Rectal smooth muscle tissue (tissue), 1 donor: ENCODE results near the gene MKRN2.
"Not testable (repeated sequence)": the region's sequence is repeated elsewhere in the genome, so short reads cannot be mapped to it uniquely, and the experiment has no call there.

Experiments
- H3K27ac ChIP-seq: one replicate; pipeline ENCODE4 v1.7.0; 2013; ENCODE audit warnings: low read depth, low read length, inconsistent platforms
- H3K27me3 ChIP-seq: one replicate; pipeline ENCODE4 v1.7.0; 2013; ENCODE audit warnings: low read length; ENCODE audit not compliant: control insufficient read depth, insufficient read depth
- H3K36me3 ChIP-seq: one replicate; pipeline ENCODE4 v1.7.0; 2013; ENCODE audit warnings: low read length; ENCODE audit not compliant: control insufficient read depth, insufficient read depth
- H3K4me1 ChIP-seq: one replicate; pipeline ENCODE4 v1.7.0; 2013; ENCODE audit warnings: low read length; ENCODE audit not compliant: control insufficient read depth, insufficient read depth
- H3K4me3 ChIP-seq: one replicate; pipeline ENCODE4 v1.7.0; 2013; ENCODE audit warnings: low read length
- H3K9ac ChIP-seq: one replicate; pipeline ENCODE4 v1.7.0; 2013; ENCODE audit warnings: low read length

The MKRN2 gene

GRCh38 chr3:12624964-12625363 is 68.1 kb downstream of the MKRN2 start:
- H3K4me1 ChIP-seq, H3K4me3 ChIP-seq, H3K27ac ChIP-seq, H3K27me3 ChIP-seq, H3K36me3 ChIP-seq, H3K9ac ChIP-seq: not testable (repeated sequence)

GRCh38 chr3:12627370-12627769 is 70.5 kb downstream of the MKRN2 start:
- Histone ChIP-seq H3K27me3 (no peaks in the 10 kb centered on the region), H3K4me3 (no peak overlapping the region), H3K27ac (no peak overlapping the region), H3K36me3 (no peaks in the 10 kb centered on the region), H3K4me1 (peaks cover 2% of the 10 kb centered on the region), H3K9ac (no peak overlapping the region)

GRCh38 chr3:12628813-12629212 is 71.9 kb downstream of the MKRN2 start:
- Histone ChIP-seq H3K36me3 (no peaks in the 10 kb centered on the region), H3K4me1 (peaks cover 2% of the 10 kb centered on the region), H3K9ac (no peak overlapping the region), H3K4me3 (no peak overlapping the region), H3K27ac (no peak overlapping the region), H3K27me3 (no peaks in the 10 kb centered on the region)

- peaks cover 2% of the 10 kb centered on the region for H3K4me1 ChIP-seq
- no peaks in the 10 kb centered on the region for H3K36me3 ChIP-seq
- H3K9ac ChIP-seq: no peak overlapping the region
- H3K4me3 ChIP-seq: no peak overlapping the region
- H3K27me3 ChIP-seq: no peaks in the 10 kb centered on the region
- no peak overlapping the region for H3K27ac ChIP-seq
These were observed 72.7 kb downstream of the MKRN2 start for GRCh38 chr3:12629560-12629959.

- Histone ChIP-seq H3K4me3 (no peak overlapping the region), H3K36me3 (no peaks in the 10 kb centered on the region), H3K27me3 (no peaks in the 10 kb centered on the region), H3K4me1 (peaks cover 2% of the 10 kb centered on the region), H3K9ac (no peak overlapping the region), H3K27ac (no peak overlapping the region)
These were observed 73.4 kb downstream of the MKRN2 start for GRCh38 chr3:12630292-12630691.

GRCh38 chr3:12630843-12631242 is 74.0 kb downstream of the MKRN2 start:
- not testable (repeated sequence) for H3K9ac ChIP-seq, H3K36me3 ChIP-seq, H3K27me3 ChIP-seq, H3K4me3 ChIP-seq, H3K4me1 ChIP-seq, H3K27ac ChIP-seq

GRCh38 chr3:12632523-12632922 is 75.6 kb downstream of the MKRN2 start:
- Histone ChIP-seq H3K27ac (no peak overlapping the region), H3K9ac (no peak overlapping the region), H3K27me3 (no peaks in the 10 kb centered on the region), H3K4me1 (peaks cover 2% of the 10 kb centered on the region), H3K4me3 (no peak overlapping the region), H3K36me3 (no peaks in the 10 kb centered on the region)

GRCh38 chr3:12633108-12633507 is 76.2 kb downstream of the MKRN2 start:
- Histone ChIP-seq H3K4me1 (peaks cover 2% of the 10 kb centered on the region), H3K9ac (no peak overlapping the region), H3K27me3 (no peaks in the 10 kb centered on the region), H3K27ac (no peak overlapping the region), H3K4me3 (no peak overlapping the region), H3K36me3 (no peaks in the 10 kb centered on the region)
